ENCODE results near the gene NAB1.
"Not testable (repeated sequence)": the region's sequence is repeated elsewhere in the genome, so short reads cannot be mapped to it uniquely, and the experiment has no call there.

The NAB1 gene

DNA sequence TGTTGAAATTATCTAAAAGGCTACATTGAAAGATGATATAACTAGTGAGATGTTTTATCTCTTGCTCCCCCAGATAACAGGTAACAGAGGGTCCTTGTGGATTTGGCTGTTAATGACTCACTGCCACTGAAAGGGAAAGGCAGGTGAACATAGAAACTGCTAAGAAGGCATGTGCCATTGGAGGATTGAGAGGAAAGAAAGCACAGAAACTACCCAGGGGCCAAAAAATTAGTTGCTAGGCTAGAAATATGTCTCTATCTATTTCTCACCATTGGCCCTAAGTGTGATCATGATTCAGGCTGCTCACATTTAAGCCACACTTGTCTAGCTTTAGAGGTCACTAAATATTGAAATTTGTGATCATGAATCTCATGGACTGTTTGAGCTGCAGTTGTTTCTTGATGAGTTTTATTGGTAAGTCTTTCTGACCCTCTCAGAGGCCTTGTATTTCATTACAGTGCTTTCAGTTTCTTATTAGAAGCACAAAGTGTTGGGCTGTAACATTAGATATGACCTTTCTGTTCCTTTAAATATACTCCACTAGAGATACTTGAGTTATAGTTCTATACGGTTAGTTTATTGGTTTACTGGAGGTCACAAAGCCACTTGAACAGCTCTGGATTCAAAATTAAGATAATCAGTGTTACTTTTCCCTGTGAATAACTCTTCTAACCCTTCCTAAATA is 26.2 kb downstream of the NAB1 start:
- no peak for DNase-seq (ENCODE audit: low read depth, low spot score)

DNA sequence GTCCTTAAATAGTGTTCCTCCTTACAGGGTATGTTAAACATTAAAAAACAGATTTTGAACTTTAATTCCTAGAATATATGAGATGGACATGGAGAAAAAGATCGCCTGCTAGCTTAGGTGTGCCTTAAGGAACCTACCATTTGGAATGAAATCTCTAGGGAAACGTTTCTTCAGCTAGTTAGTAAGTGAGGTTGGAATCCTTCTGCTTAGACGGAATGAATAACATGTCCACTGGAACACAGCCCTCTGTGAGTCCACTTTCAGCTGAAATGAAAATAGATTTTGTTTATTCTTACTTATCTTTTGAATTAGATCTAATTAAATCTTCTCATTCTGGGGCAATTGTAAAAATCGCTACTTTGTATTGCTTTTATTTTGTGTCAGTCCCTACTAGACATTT is 28.4 kb downstream of the NAB1 start:
- DNase-seq (ENCODE audit: low read depth, low spot score), result no peak

DNA sequence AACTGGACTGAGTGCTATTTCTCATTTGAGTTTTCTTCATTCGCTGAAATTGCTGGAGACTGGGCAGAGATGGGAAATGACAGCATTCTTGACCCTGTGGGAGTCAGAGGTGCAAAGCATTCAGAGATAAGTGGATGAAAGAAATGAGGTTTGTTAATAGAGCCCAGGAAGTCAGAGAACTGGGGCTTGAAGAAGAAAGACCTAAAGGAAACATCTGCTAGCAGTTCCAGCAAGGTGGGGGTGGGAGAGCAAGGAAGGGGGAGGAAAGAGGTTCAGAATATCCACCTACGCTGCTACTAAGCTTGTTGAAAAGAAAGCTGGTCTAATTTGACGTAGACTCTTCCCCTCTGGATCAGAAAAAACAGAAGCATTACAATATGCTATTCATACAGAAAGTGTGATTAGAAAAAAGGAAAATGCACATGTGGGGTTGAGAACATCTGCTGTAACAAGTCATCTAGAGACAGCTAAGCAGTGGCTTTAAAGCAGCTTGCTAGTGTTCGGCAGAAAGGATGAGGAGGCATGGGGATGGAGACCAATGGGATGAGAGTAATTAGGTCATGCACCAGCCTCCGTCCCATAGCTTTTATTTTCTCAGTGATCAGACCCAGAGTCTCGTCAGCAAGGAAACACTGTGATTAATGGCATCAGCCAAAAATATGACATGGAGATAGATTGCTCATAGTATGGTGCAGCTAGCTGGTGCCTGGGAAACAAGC is 29.7 kb downstream of the NAB1 start:
- no peak for DNase-seq (ENCODE audit: low read depth, low spot score)

DNA sequence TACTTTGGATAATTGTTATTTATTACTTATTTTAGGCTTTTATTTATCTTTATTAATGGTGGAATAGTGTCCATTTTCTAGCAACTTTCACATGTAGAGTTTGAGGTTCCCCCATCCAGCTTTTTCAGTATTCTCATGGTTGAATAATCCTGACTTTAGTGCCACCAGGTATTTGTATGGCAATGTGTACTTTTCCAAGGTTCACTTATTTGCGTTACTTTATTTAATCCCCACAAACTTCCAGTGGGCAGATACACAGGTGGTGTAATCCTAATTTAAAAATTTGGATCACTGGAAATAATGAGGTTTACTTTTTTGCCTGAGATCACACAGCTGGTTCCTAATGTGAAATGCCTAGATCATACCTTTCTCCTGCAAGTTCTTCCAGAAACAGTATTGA is 30.5 kb downstream of the NAB1 start:
- DNase-seq (ENCODE audit: low read depth, low spot score), result no peak

DNA sequence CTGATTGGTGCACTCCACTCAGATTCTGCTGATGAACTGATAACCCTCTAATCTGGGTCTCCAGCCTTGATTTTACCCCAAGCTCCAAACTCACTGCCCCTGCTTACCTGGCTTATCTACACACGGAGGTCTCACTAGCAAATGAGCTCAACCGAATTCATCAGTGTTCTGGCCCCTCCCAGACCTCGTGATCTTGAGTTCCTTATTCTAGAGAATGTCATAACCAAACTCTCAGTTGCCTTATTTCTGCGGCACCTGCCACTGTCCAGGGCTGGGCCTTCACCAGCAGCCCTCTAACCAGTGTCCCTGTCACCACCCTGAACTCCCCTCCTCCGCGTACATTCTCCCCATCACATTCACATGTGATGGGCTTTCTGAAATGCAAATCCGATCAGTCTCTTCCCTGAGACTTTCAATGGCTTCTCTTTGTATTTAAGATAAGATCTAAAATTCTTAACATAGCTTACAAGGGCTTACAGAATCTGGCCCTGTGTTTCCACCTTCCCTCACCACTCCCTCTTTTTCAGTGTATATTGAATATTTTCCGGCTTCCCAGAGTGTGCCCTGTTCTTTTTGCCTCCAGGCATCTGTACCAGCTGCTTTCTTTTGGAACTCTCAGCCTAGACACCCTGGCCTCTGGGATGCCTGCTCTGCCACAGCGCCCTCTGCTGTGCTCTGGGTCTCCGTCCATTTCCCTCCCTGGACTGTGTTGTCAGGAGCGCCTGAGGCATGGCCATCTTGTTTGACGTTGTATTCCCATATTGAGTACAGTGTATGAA is 31.1 kb downstream of the NAB1 start:
- peak; percentile 96 for DNase-seq (ENCODE audit: low read depth, low spot score)

DNA sequence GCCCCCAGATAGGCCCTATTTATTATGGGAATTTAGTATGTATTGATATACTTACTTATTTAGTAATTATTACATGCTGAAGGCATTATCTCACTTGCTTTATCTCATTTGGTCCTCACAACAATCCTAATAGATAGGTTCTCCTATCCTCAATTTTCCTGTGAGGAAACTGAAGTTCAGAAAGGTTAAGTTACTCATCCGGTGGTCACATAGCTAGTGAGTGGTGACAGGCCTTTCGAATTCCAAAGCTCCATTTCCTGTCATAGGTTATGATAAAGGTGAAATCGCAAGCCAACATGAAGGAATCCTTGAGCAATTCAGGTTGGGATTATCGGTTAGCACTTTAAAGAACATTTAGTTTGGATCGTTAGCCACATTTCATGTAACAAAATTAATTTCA is 33.3 kb downstream of the NAB1 start:
- DNase-seq (ENCODE audit: low read depth, low spot score), result no peak

DNA sequence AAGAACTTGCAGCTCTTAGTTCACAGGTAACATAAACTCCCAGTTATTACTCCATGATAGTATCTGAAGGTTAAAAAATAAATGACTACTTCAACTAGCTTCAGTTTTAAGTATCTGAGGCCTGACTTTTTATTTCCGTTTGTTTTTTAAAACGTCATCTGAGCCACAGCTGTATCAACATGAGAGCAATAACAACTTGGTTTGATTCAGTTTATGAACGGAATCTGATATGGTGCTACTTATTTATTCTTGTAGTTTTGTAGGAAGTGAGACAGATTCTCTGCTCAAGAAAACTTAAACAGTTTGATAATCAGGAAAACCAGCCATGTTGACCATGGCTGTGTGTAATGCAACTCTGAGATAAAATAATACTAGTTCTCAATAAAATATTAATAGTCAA is 34.9 kb downstream of the NAB1 start:
- DNase-seq (ENCODE audit: low read depth, low spot score), result no peak

DNA sequence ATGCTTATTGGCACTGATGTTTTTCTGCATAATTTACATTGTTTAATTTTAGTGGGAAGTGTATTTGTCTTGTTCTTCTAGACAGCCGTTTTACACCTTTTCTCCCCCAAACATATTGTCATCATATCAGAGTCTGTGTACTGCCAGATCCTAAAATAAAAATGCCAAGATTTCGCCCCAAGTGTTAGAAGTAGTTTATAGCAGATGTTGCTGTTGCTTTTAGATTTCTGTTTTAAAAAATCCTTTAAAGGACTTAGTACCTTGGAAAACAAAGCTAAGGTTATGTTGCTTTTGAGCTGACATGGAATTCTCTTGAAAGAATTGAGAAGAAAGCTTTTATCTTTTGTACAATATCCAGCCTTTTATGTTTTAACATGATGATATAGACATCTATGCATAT is 36.0 kb downstream of the NAB1 start:
- no peak for DNase-seq (ENCODE audit: low read depth, low spot score)

DNA sequence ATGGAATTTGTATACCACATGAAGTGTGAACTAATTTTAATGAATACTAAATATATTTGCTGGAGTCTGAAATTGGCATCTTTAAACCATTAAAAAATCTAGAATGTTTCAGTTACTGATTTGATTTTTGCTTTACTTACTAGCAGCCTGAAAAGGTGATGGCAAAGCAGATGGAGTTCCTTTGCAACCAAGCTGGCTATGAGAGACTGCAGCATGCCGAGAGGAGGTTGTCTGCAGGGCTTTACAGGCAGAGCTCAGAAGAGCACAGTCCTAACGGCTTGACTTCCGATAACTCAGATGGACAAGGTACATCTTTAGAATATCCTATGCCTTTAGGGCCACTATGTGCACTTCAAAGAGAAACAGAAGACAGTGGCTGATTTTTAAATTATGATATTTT is 36.5 kb downstream of the NAB1 start:
- DNase-seq (ENCODE audit: low read depth, low spot score), result no peak

DNA sequence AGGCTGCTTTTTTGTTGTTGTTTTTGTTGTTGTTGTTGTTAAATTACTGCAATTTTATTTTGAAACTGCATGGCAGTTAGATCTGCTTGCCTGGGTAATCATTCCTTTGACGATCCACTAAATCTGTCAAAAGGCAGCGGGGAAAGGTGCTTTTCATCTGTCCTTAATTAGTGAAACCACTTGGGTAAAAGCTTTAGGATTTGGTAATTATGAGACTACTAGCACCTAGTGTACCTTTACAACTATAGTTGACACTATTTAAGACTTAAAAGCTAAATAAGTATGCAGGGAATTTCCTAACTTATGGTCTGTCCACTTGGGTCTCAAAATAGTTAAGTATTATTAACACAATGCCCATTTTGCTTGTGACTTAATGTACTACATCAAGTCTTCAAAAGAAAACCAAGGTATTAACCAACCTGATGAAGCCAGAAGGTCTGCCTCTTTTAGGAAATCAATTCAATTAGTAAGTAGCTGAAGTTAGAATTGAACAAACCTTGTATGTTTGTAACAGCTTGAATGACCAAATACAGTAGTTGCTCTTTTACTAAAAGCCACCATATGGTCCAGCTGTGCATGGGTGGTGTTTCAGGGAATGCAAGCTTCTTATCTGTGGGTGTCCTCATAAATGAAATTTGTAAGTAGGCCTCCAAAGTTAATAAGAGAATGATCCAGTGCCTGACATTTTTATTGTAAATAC is 44.8 kb downstream of the NAB1 start:
- DNase-seq (ENCODE audit: low read depth, low spot score), result no peak

DNA sequence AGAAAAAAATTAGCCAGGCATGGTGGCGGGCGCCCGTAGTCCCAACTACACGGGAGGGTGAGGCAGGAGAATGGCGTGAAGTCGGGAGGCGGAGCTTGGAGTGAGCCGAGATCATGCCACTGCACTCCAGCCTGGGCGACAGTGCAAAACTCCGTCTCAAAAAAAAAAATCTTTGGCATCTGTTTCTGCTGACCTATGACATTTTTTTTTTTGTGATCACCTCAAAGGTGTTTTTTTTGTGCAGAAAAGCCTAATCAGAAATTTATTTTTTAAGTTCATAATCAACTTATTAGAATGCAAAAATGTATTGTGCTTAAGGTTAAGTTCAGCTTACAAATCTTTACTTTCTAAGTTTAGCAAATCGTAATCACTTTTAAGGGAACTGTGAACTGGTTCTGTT is 45.6 kb downstream of the NAB1 start:
- no peak for DNase-seq (ENCODE audit: low read depth, low spot score)

DNA sequence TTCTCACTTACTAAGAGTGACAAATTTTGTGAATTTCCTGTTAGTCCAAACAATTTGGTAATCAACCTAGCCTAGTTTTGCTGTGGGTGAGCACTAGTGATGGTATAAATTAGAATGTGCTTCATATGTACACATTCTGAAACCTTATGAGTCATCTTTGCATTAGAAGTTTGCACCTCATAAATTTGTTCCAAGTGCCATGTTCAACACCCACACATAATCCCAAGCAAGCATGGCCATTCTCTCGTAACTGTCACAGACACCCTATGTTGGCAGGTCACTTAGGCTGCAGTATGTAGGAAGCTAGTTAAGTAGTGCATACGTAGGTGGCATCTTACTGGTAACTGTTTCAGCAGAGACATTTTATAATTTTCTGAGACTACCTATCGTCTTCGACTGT is 46.9 kb downstream of the NAB1 start:
- no peak for DNase-seq (ENCODE audit: low read depth, low spot score)

DNA sequence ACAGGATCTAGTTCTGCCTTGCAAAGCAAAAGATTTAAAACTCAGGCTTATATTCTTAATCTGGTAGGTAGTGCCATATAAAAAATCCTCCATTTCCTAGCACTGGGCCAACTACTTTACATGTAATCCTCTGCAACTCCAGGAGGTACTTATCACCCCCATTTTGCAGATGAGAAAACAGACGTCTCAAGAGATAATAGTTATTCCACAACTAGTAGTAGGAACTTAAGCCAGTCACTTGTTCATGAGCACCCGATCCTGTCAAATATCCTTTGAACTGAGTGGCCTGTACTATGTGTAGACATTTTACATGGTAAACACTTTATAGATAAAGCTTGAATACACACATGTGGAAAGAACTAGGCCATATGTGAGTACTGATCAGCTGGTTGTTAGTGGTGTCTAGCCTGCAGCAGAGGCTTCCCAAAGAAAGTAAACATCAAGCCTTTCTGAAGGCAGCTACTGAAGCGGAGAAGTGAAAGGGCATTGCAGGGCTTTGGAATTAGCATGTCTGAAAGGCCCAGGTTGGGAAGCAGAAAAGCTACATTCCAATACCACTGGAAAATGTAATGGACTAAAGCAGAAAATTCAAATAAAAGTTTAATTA is 48.0 kb downstream of the NAB1 start:
- DNase-seq (ENCODE audit: low read depth, low spot score), result peak; percentile 76

DNA sequence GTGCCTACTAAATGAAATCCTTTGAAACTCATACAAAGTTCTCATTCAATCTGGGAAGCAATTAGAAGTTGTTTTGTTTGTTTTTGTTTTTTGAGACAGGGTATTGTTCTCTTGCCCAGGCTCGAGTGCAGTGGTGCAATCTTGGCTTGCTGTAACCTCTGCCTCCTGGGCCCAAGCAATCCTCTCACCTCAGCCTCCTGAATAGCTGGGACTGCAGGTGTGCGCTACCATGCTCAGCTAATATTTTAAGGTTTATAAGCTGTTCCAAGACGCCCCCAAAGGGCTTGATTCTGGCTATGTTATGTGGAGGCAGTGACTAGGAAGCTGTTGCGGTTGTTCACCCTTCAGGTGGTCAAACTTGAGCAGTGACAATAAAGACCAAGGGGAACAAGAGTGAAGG is 48.5 kb downstream of the NAB1 start:
- DNase-seq (ENCODE audit: low read depth, low spot score), result peak; percentile 42

DNA sequence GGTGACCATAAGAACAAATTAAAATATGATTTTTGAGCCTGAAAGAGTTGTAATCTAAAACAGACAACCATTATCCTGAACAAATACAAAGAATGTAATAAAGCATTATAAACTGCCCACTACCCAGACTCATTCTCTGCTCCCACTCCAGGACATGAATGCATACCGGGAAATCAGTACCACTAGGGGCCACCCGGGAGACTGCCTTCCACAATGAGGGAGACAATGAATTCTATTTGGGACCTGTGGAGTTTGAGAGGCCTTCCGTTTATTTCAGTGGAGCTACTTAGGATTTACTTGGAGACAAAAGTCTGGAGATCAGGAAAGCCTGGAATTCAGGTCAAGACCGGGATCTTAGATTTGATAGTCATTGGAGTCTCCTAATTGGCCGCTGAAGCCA is 50.0 kb downstream of the NAB1 start:
- DNase-seq (ENCODE audit: low read depth, low spot score), result peak; percentile 18

DNA sequence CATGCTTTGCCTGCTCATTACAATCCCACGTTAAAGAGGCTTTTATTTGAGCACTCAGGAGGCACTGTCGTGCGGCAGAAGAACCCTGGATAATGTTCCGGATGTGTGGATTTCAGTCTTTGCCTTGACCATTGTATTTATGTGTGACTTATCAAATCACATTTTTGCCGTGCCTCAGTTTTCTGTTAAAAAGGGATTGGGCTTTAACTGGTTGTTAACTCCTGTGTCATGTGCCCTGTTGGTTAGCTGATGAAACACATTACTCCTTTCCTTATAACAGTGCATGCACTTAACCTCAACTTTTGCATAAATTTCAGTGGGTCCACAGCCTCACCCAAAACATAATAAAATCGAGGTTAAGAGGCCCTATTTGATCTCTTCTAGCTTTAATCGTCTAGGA is 52.7 kb downstream of the NAB1 start:
- DNase-seq (ENCODE audit: low read depth, low spot score), result no peak

DNA sequence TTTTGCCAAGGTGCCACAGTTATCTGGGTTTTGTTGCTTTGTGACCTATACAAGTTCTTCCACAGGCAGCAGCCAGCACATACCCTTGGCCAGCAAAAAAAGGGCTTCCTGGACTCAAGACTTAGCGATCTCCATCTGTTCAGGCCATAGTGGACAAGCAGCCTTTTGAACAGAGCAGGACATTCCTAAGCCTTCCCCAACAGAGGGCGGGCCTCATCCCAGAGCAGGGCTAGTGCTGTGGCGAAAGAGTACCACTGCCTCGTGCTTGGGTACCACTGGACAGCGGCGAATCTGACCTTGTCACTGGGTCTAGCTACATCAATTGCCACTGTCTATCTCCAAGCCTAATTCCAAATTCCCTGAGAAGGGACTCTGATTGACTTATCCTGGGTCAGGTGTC is 56.4 kb downstream of the NAB1 start:
- no peak for DNase-seq (ENCODE audit: low read depth, low spot score)

DNA sequence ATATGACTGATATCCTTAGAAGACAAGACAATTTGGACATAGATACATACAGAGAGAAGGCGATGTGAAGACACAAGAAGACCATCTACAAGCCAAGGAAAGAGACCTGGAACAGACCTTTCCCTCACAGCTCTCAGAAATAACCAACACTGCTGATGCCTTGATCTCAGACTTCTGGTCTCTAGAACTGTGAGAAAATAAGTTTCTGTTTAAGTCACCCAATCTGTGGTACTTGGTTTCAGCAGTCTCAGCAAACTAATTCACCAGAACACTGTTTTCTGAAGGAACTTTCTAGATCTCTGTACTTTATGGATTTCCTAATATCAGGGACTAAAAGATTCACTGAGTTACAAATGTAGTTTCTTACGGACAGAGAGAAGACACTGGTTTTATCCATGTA is 58.8 kb downstream of the NAB1 start:
- no peak for DNase-seq (ENCODE audit: low read depth, low spot score)

DNA sequence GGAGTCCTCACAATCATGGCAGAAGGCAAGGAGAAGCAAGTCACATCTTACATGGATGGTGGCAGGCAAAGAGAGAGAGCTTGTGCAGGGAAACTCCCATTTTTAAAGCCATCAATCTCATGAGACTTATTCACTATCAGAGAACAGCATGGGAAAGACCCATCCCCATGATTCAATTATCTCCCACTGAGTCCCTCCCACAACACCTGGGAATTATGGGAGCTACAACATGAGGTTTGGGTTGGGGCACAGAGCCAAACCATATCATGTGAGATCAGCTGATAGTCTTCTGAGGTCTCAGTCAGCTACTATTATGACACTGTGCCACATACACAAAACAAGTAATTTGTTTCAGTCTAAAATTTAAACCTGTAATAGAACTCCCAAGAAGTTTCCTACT is 59.8 kb downstream of the NAB1 start:
- DNase-seq (ENCODE audit: low read depth, low spot score), result not testable (repeated sequence)

DNA sequence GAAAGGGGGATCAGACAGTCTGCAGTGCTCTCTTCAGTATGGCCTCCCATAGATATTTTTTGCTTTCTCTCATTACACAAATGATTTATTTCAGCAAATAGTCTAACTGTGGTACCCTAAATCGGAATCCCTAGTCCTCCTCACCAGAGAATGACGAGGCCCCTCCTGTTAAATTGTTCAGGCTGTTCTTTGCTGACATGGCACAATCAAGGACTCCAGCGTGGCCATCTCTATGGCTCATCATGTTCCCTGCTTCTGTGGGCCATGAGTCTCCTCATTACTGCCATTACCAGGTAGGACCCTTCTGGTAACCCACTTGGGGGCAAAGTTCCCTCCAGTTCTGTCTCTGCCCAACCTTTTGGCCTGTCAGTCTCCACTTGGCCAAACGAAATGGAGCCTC is 62.2 kb downstream of the NAB1 start:
- DNase-seq (ENCODE audit: low read depth, low spot score), result no peak

DNA sequence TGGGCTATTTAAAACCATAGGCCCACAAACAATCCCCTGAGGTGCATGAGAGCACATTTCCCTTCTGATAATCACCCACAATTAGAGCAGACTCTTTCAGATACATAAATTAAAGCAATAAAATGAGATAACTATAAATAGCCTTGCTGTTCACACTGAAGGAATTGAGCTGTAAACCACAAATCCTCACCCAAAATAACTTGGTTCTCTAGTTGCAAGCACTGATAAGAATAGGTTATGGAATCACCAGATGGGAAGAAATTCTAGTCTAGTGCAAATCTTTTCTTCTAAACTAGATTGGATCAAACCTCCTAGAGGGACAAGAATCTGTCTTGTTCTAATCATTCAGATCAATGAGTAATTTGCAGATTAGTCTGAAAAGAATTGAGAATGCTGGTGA is 64.6 kb downstream of the NAB1 start:
- DNase-seq (ENCODE audit: low read depth, low spot score), result no peak

DNA sequence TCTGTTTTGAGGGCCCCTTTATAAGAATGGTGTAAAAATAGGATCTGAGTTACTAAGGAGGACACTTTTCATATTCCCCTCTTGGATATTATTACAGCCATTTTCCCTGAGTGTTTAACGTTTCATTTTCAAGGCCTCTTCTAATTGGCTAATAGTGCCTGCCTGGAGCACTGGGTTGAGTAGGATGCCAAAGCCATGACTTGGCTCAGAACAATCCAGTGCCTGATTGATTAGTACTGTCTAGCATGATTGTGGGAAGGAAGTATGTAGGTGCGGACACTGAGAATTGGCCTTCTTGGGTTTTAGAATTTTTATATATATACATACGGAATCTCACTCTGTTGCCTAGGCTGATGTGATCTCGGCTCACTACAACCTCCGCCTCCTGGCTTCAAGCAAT is 66.1 kb downstream of the NAB1 start:
- DNase-seq (ENCODE audit: low read depth, low spot score), result no peak

All from ELF-1 (cell line).